Esophagus squamous epithelium (tissue), 5 donors: ENCODE data around the gene ANP32E. TPM values are rescaled to one million over a fixed set of nuclear protein-coding genes. Genes with fewer than 3 reads are reported as not detected.
A peak's percentile ranks its signal among the peaks of the same experiment; 100 is the strongest.
"Not testable (repeated sequence)": the region's sequence is repeated elsewhere in the genome, so short reads cannot be mapped to it uniquely, and the experiment has no call there.

Source experiments
- DNase-seq: peaks from one replicate; lab custom pipeline; 2025; lab: John Stamatoyannopoulos, UW
- H3K27ac ChIP-seq, 4 donors: fragments of 200-600 bp; sonication (generic); one replicate each; pipeline ENCODE4 v1.5.1; 2016 to 2019; ENCODE audit warnings: mild to moderate bottlenecking in 1 of 4
- H3K27me3 ChIP-seq, 4 donors: fragments of 200-600 bp; sonication (generic); 1 replicate in 3 of 4; 2 replicates in 1 of 4; pipeline versions ENCODE4 v1.5.1 to v1.6.0; 2017 to 2021; ENCODE audit warnings: antibody characterized with exemption in 1 of 4
- H3K36me3 ChIP-seq, 3 donors: fragments of 200-600 bp; sonication (generic); one replicate each; pipeline ENCODE4 v1.5.1; 2016 to 2019
- H3K4me1 ChIP-seq, 3 donors: fragments of 200-600 bp; sonication (generic); one replicate each; pipeline ENCODE4 v1.5.1; 2017 to 2019
- H3K4me3 ChIP-seq, 4 donors: fragments of 200-600 bp; sonication (generic); 1 replicate in 3 of 4; 2 replicates in 1 of 4; pipeline ENCODE4 v1.5.1; 2016 to 2019; ENCODE audit warnings: mild to moderate bottlenecking in 2 of 4, moderate library complexity in 1 of 4
- H3K9me3 ChIP-seq, 3 donors: fragments of 200-600 bp; sonication (generic); one replicate each; pipeline ENCODE4 v1.5.1; 2016 to 2019
- CTCF ChIP-seq, 6 experiments: fragments of 450-650 bp in 4 of 6; fragments of 200-600 bp in 2 of 6; sonication (generic) in 2 of 6; IDR thresholded peaks; one replicate each; pipeline ENCODE4 v1.5.1; 2016 to 2019; ENCODE audit warnings: antibody characterized with exemption in 6 of 6, mild to moderate bottlenecking in 4 of 6, moderate library complexity in 4 of 6
- POLR2A ChIP-seq, 4 donors: fragments of 450-650 bp; IDR thresholded peaks; one replicate each; pipeline ENCODE4 v1.6.1; 2017; ENCODE audit warnings: antibody characterized with exemption in 4 of 4, mild to moderate bottlenecking in 4 of 4, moderate library complexity in 3 of 4
- WGBS, 2 donors: methylation state at CpG; one replicate each; pipeline ENCODE4 v1.1.5; 2018; 5-methylcytosine and 5-hydroxymethylcytosine counted together
- intact Hi-C: fragments of 100-400 bp; cut with DNase I; formaldehyde crosslinking; loops from one replicate; pipeline ENCODE4 v1.15.0; 2022
- total RNA-seq, 4 donors: library from RNA; depleted of rRNA; stranded (reverse); fragments of >200 nt; gene quantifications; one replicate each; pipeline ENCODE4 v1.1.0, GENCODE V29; 2016
- donor health status: DM: yes; HTN: yes; CAD: no.

Gene ANP32E
- total RNA-seq, 4 donors from 2014 or later, result 8.8 to 23.6 (median 18.5) TPM

- Histone ChIP-seq H3K36me3 (no peaks in the 10 kb centered on the region), H3K4me1 (peaks cover 0 to 14% (median 0%) of the 10 kb centered on the region in 3 donors), H3K27me3 (peaks cover 0 to 12% (median 0%) of the 10 kb centered on the region in 4 donors), H3K27ac (peak overlapping the region in 2 of 4 donors; percentile 19 to 69), H3K9me3 (no peaks in the 10 kb centered on the region), H3K4me3 (peak overlapping the region in 1 of 4 donors; percentile 24)
- WGBS, 2 donors, result 14 to 20% methylated on average over 10 of the region's 10 CpGs
- TF ChIP-seq POLR2A (IDR thresholded peaks at IDR 0.05), result no peak
- TF ChIP-seq CTCF (IDR thresholded peaks at IDR 0.05), result peak; percentile 38 to 56 (median 45)
- intact Hi-C loops, result loop anchor here (10.0 kb wide), 1 partner anchor 222 kb away; no protein-coding TSS in a partner anchor
- DNase-seq, result no peak
Observed at GRCh38 chr1:150186789-150187559, 48.9 kb downstream of the ANP32E start.

DNA sequence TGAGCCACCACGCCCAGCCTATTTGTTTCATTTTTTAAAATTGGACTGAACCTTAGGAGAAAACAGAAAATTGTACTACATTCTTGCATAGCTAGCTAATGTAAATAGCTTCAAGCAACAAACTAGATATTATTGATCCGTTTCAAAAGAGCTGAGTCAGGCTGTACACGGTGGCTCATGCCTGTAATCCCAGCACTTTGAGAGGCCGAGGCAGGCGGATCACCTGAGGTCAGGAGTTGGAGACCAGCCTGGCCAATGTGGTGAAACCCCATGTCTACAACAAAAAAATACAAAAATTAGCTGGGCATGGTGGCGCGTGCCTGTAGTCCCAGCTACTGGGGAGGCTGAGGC lies 49.5 kb downstream of the ANP32E start:
- Histone ChIP-seq H3K4me1 (peaks cover 0 to 14% (median 0%) of the 10 kb centered on the region in 3 donors), H3K27me3 (peaks cover 0 to 12% (median 0%) of the 10 kb centered on the region in 4 donors), H3K27ac (peak overlapping the region in 3 of 4 donors; percentile 19 to 69 (median 42))
- not testable (repeated sequence) for DNase-seq, H3K9me3 ChIP-seq, H3K4me3 ChIP-seq, H3K36me3 ChIP-seq
- WGBS, 2 donors, result 55 to 68% methylated on average over 7 of the region's 7 CpGs
- intact Hi-C loops, result loop anchor here (10.0 kb wide), 1 partner anchor 222 kb away; no protein-coding TSS in a partner anchor

- Histone ChIP-seq H3K36me3 (no peaks in the 10 kb centered on the region), H3K9me3 (no peaks in the 10 kb centered on the region), H3K27me3 (peaks cover 0 to 12% (median 0%) of the 10 kb centered on the region in 4 donors), H3K4me1 (peaks cover 0 to 14% (median 0%) of the 10 kb centered on the region in 3 donors), H3K27ac (no peak overlapping the region), H3K4me3 (no peak overlapping the region)
- TF ChIP-seq POLR2A (IDR thresholded peaks at IDR 0.05), result no peak
- no peak for TF ChIP-seq CTCF (IDR thresholded peaks at IDR 0.05)
- intact Hi-C loops, result loop anchor here (10.0 kb wide), 1 partner anchor 221 kb away; no protein-coding TSS in a partner anchor
- WGBS, 2 donors, result 84 to 89% methylated on average over 7 of the region's 7 CpGs
- DNase-seq, result no peak
Observed at GRCh38 chr1:150185481-150185880, 50.4 kb downstream of the ANP32E start.

GRCh38 chr1:150183061-150183460 lies 52.9 kb downstream of the ANP32E start:
- intact Hi-C loops, result loop anchor here (10.0 kb wide), 1 partner anchor 218 kb away; no protein-coding TSS in a partner anchor
- H3K4me3 ChIP-seq, result no peak overlapping the region
- 84 to 87% methylated on average over 2 to 3 of the region's 3 CpGs for WGBS, 2 donors
- TF ChIP-seq CTCF (IDR thresholded peaks at IDR 0.05) (no peak), POLR2A (IDR thresholded peaks at IDR 0.05) (no peak)
- H3K27ac ChIP-seq, result no peak overlapping the region
- H3K9me3 ChIP-seq, result no peaks in the 10 kb centered on the region
- H3K36me3 ChIP-seq, result no peaks in the 10 kb centered on the region
- H3K4me1 ChIP-seq, result peaks cover 0 to 14% (median 0%) of the 10 kb centered on the region in 3 donors
- H3K27me3 ChIP-seq, result peaks cover 0 to 4% (median 0%) of the 10 kb centered on the region in 4 donors
- DNase-seq, result no peak

DNA sequence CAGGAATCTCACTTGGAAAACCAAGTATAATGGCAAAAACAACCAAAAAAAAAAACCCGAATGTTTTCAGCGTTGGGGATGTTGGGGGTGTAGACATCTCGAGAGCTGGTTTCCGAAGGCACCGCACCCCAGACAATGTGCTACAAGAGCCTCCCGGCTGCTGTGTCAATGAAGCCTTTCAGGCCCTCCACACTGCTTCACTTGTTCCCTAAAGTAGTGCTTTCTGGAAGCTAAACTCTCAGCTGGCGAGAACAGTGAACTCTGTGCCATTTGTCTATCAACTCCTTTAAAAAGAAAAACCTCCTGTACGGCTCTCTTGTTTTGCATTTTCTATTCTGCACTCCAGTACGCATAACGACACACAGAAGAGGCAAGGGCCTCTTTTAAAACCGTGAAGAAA lies 53.7 kb downstream of the ANP32E start:
- H3K4me3 ChIP-seq, result no peak overlapping the region
- intact Hi-C loops, result loop anchor here (10.0 kb wide), 1 partner anchor 217 kb away; no protein-coding TSS in a partner anchor
- no peaks in the 10 kb centered on the region for H3K36me3 ChIP-seq
- H3K4me1 ChIP-seq, result peaks cover 0 to 10% (median 0%) of the 10 kb centered on the region in 3 donors
- DNase-seq, result no peak
- no peak overlapping the region for H3K27ac ChIP-seq
- 89% methylated on average over 11 of the region's 11 CpGs for WGBS, 2 donors
- H3K9me3 ChIP-seq, result no peaks in the 10 kb centered on the region
- TF ChIP-seq CTCF (IDR thresholded peaks at IDR 0.05) (no peak), POLR2A (IDR thresholded peaks at IDR 0.05) (no peak)
- no peaks in the 10 kb centered on the region for H3K27me3 ChIP-seq
